GM19043 (cell line): Measurements from ENCODE around the gene GLRX2.
"Not testable (repeated sequence)": the region's sequence is repeated elsewhere in the genome, so short reads cannot be mapped to it uniquely, and the experiment has no call there.

Experiments
- ATAC-seq: cut with Tn5 transposase; IDR thresholded peaks from one replicate; pipeline ENCODE4 v1.9.1; 2021; ENCODE audit warnings: low read depth; ENCODE audit not compliant: unreplicated experiment

The GLRX2 gene

GRCh38 chr1:193068013-193068412 lies 37.2 kb downstream of the GLRX2 start:
- no peak for ATAC-seq

- ATAC-seq = no peak
Measured at GRCh38 chr1:193066606-193067005, 38.6 kb downstream of the GLRX2 start.

- no peak for ATAC-seq
Measured at GRCh38 chr1:193065954-193066353, 39.3 kb downstream of the GLRX2 start.

GRCh38 chr1:193062698-193063463 lies 42.3 kb downstream of the GLRX2 start:
- no peak for ATAC-seq

GRCh38 chr1:193060938-193061337 lies 44.3 kb downstream of the GLRX2 start:
- no peak for ATAC-seq

GRCh38 chr1:193060406-193060805 lies 44.8 kb downstream of the GLRX2 start:
- no peak for ATAC-seq

GRCh38 chr1:193060115-193060403 lies 45.2 kb downstream of the GLRX2 start:
- no peak for ATAC-seq

- peak; percentile 92 for ATAC-seq
Measured at GRCh38 chr1:193059282-193060114, 45.7 kb downstream of the GLRX2 start, which contains the start of the genes RO60 and UCHL5. Gene RO60, plus strand, starts transcription at chr1:193059612. Its CDS starts 9,443 bp downstream, at chr1:193069055. Gene UCHL5, minus strand, starts transcription at chr1:193059360. Its CDS starts 100 bp downstream, at chr1:193059260.

- peak; percentile 42 for ATAC-seq
Measured at GRCh38 chr1:193058529-193059281, 46.5 kb downstream of the GLRX2 start.

- no peak for ATAC-seq
Measured at GRCh38 chr1:193054169-193054675, 51.0 kb downstream of the GLRX2 start.

- not testable (repeated sequence) for ATAC-seq
Measured at GRCh38 chr1:193048913-193049312, 56.3 kb downstream of the GLRX2 start.
